EL (cell line): Measurements from ENCODE around the gene STAB2.

Experiments
- DNase-seq: peaks from one replicate; pipeline ENCODE4 v3.0.0-alpha.2; 2016

The STAB2 gene

GRCh38 chr12:103757248-103757647 is 170.2 kb downstream of the STAB2 start:
- no peak for DNase-seq

GRCh38 chr12:103758310-103759089 is 171.4 kb downstream of the STAB2 start:
- no peak for DNase-seq

DNA sequence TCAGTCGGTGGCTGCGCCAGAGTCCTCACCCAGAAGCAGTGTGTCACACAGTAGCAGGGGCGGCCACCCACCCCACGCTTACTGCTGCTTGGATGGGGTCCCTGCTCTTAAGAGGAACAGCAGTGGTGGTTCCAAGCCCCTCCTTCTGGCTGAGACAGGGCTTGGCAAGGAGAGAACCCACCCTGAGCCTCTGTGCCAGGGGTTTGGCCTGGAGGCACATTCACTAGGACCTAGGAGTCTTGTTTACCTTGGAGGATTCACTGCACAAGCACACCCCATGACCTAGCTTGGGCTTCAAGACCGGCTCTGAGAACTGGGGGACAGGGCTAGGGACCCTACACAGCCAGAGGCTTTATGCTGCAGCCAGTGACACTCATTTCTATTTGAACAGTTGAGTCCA is 175.4 kb downstream of the STAB2 start:
- no peak for DNase-seq

DNA sequence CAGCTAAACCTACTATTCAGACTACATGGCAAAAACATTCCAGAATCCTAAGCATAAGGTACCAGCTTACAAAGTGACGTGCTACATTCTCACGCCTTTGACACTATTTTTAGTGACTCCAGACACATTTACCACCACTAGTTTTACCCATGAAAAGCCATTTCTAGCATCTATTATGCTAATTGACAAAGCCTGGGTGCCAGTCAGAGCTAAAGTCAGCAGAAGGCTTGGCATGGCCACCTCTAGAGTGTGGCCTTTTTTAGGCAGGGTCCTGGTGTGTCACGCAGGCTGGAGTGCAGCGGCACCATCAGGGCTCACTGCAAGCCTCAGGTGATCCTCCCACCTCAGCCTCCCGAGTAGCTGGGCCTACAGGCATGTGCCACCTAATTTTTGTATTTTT is 178.2 kb downstream of the STAB2 start:
- DNase-seq = no peak

DNA sequence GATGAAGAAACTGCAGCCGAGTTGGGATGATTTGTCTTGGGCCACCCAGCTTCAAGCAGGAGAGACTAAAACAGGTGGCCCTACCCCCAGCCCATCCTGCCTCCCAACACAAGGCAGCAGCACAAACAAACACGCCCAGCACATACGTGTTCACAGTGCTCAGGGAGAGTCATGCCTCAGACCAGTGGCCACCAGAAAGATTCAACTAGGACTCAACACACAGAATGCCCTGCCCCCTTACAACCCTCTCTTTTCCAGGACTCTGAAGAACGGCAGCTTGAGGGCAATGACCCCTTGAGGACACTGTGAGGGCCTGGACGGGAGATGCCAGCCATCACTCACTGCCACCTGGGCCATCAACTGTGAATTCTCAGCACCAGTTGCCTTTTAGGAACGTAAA is 179.0 kb downstream of the STAB2 start:
- DNase-seq = no peak

DNA sequence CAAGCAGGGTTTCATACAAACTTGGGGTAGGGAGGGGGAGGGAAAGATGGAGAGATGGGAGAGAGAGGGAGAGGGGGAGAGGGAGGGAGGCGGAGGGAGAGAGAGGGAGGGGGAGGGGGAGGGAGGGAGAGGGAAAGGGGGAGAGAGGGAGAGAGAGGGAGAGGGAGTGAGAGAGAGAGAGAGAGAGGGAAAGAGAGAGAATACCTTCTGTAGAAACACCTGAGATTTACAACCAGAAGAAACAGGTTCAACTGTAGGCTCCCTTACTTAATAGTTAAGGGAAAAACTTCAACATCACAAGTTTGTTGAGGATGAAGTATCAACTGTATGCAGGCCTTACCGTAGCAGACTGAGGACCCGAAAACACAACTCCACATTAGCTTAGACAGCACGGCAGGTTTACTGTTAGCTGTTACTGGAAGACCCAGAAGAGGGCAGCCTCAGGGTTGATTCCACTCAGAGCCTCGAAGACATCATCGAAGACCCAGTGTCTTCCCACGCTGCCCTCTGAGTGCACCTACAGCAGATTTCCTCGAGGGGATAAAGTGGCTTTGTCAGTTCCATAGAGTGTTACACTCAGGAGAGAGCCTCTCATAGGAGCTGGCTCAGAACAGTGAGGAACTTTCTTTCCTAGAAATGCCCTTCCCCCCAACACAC is 181.5 kb downstream of the STAB2 start:
- no peak for DNase-seq

GRCh38 chr12:103769240-103769945 is 182.3 kb downstream of the STAB2 start:
- no peak for DNase-seq

DNA sequence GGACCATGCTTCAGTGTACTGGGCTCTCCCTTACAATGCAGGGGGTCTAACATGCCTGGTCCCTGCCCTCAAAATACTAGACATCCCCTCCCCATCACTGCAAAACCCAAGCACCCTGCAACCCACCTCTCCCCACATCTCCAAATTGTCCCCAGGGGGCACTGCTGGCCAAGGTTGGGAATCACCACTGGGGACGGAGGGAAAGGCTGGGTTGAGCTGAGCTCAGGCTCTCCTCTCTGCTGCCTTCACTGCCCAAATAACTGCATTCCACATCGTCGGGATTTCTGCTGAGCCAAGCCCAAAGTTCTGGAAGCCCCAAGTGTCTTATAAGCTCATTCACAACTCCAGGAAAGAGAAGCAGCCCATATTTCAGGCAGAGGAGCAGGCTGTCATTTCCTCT is 184.4 kb downstream of the STAB2 start:
- peak; percentile 56 for DNase-seq

- no peak for DNase-seq
These were observed 185.5 kb downstream of the STAB2 start for GRCh38 chr12:103772367-103773108.

DNA sequence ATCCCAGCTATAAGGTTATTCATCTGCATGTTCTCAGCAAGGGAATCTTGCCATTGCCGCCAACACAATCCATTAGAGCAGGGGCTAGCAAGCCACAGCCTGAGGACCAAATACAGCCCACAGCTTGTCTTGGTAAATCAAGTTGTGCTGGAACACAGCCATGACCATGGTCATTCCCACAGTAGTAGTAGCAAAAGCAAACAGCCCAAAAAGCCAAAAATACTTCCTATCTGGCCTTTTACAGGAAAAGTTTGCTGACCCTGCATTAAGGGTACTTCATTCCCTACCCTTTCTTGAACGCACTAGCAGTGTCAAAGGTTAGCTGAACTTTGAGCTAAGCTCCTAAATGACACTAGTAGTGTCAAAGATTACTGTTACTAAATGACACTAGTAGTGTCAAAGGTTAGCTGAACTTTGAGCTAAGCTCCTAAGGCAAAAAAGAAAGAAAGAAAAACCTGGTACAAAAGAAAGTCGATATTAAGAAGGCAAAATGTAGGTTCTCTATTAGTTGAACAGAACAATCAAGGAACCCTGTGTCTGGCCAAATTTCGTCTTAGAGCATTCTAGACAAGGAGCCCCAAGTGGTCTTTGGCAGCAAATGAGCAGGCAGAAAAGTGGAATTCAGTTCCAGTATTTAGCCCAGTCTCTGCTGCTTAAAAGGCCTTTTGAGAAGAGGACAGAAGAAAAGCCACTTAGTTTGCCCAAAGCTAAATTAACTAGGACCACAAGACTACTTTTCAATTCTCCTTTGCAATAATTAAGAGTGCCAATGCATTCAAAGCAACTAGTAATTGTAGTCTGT is 186.2 kb downstream of the STAB2 start:
- no peak for DNase-seq

DNA sequence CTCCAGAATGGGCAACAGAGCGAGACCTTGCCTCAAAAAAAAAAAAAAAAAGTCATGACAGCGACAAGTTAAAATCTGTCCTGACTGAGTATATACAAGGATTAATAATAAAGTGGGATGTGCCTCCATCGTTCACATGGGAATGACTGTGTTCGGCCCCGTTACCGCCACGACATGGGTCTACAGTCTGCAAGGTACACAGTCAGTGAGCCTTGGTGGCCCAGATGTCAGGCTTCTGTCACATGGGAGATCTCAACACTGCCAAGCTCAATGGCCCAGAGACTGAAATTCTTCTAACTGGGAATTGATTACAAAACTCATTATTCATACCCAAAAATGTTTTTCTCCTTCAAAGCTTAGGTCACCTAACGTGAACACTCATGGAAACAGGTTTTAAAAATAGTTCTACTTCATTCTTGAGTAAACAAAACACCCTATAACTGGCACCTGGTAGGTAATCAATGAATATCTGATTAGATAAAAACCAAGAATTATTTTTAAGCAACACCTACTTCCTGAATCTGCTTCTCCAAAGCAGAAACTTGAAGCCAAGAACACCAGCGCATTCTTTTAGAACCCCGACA is 188.0 kb downstream of the STAB2 start:
- no peak for DNase-seq

GRCh38 chr12:103778781-103779180 is 191.7 kb downstream of the STAB2 start:
- DNase-seq = no peak

- DNase-seq = peak; percentile 63
These were observed 192.5 kb downstream of the STAB2 start for GRCh38 chr12:103779410-103780092.

DNA sequence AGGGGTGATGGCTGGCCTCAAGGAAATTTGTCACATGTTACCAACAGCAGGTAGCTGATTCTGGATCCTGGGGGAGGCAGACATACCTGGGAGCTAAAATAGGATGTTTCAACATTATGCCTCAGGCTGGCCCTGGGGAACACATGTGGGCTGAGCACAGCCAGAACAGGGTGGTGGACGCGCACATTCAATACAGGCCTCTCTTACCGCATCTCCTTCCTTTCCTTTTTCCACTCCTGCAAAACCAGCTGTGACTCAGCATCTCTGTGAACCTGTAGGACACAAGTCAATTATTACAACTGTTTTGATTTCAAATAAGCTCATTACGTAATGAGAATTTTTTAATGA is 193.0 kb downstream of the STAB2 start:
- DNase-seq = peak; percentile 29

GRCh38 chr12:103780992-103781391 is 193.9 kb downstream of the STAB2 start:
- DNase-seq = no peak

GRCh38 chr12:103782399-103782798 is 195.3 kb downstream of the STAB2 start:
- DNase-seq = no peak

DNA sequence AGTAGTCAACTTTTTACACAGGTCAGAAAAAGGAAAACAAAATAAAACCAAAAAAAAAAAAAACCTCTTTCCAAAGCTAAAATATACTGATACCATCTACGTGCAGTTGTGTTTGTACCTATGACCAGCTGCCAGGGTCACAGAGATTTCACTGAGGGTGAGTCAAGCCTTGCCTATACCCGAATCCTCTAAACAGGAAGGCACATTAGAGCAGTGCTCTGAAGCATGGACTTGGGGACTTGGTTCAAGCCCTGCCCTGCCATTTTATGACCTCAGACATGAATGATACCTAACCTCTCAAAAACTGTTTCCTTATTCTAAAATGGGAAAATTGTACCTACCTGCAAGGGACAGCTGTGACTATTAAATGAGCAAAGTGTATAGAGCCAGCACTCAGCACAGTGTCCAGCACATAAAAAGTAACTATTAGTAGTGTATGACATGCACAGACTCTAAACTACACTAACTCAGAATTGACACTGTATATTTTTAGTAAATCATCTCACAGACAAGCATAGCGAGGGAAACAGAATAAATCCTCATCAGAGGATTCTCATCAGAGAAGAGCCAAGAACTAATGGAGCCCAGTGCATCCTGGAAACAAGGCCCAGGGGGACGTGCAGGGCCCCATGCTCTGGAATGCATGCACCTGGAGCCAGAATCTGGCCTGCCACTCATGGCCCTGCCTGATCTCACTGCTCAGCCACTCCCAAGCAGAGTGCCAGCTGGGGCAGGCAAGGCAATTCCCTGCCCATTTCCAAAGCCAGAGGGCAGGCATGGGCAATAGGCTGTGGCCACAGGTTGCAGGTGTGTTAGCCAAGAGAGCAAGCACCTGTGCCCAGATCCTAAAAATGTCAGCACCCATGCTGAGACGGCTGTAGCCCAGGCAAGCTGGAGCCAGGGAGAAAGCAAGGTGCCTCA is 196.9 kb downstream of the STAB2 start:
- no peak for DNase-seq

DNA sequence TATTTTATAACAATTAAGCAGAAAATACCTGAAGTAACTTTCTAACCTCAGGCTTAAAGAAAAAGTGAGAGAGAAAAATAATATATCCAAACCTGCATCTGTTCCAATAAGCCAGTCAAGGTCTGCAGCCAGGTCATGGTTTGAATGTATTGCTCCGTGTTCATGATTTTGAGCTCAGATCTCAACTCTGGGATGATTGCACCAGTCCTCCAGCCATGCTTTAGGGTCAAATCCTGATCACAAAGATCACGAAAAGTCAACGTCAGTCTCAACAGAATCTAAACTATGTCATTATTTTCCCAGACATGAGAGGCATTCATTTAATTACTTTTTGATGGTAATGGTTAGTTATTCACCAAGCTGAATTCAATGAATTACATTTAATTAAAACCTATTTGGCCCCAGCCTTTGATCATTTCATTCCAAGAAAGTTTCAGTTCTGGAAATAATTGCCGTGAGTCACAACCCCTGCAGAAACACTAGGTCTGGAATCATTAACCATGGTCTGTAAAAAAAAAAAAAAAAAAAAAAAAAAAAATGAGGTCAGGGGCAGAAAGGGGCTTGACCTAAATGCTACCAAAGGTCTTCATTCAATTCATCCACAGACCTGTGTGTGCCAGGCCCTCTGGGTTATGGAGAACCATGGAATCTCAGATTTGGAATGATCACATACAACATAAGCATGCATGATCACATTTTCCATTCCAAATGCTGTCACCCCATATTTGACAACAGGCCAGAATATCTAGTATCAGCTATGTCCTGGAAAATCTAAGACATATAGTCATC is 198.4 kb downstream of the STAB2 start:
- no peak for DNase-seq

- no peak for DNase-seq
These were observed 199.1 kb downstream of the STAB2 start for GRCh38 chr12:103786201-103786600.
